ENCODE results near the gene MEIS1.
A peak's percentile ranks its signal among the peaks of the same experiment; 100 is the strongest.

The MEIS1 gene

GRCh38 chr2:66445076-66445924 lies 10.4 kb downstream of the MEIS1 start:
- no peak for DNase-seq

- DNase-seq: no peak
These were observed 11.3 kb downstream of the MEIS1 start for GRCh38 chr2:66445925-66446871.

GRCh38 chr2:66446941-66447340 lies 12.0 kb downstream of the MEIS1 start:
- DNase-seq: no peak

- no peak for DNase-seq
These were observed 12.8 kb downstream of the MEIS1 start for GRCh38 chr2:66447677-66448076.

- DNase-seq: no peak
These were observed 13.4 kb downstream of the MEIS1 start for GRCh38 chr2:66448136-66448991.

GRCh38 chr2:66452214-66452613 lies 17.3 kb downstream of the MEIS1 start:
- DNase-seq: no peak

GRCh38 chr2:66452917-66453316 lies 18.0 kb downstream of the MEIS1 start:
- no peak for DNase-seq

- no peak for DNase-seq
These were observed 20.6 kb downstream of the MEIS1 start for GRCh38 chr2:66455490-66455889.

GRCh38 chr2:66456183-66457041 lies 21.5 kb downstream of the MEIS1 start:
- DNase-seq: peak in 1 of 2 experiments; percentile 13

- DNase-seq: no peak
These were observed 22.6 kb downstream of the MEIS1 start for GRCh38 chr2:66457545-66457944.

- no peak for DNase-seq
These were observed 25.1 kb downstream of the MEIS1 start for GRCh38 chr2:66460031-66460430.

- DNase-seq: no peak
These were observed 26.2 kb downstream of the MEIS1 start for GRCh38 chr2:66461001-66461663.

- no peak for DNase-seq
These were observed 27.0 kb downstream of the MEIS1 start for GRCh38 chr2:66461664-66462500.

- DNase-seq: no peak
These were observed 27.5 kb downstream of the MEIS1 start for GRCh38 chr2:66462501-66462825.

GRCh38 chr2:66463206-66463755 lies 28.4 kb downstream of the MEIS1 start:
- DNase-seq: no peak

- DNase-seq: no peak
These were observed 30.2 kb downstream of the MEIS1 start for GRCh38 chr2:66464930-66465637.

- no peak for DNase-seq
These were observed 31.5 kb downstream of the MEIS1 start for GRCh38 chr2:66466433-66466832.

- DNase-seq: no peak
These were observed 32.8 kb downstream of the MEIS1 start for GRCh38 chr2:66467718-66468117.

- no peak for DNase-seq
These were observed 34.4 kb downstream of the MEIS1 start for GRCh38 chr2:66469214-66469902.

Measured in NCI-H524 (cell line).